Loucy (cell line): Measurements from ENCODE around the gene ETFA.

ENCODE experiments used
- H2AFZ ChIP-seq: fragments of 200-600 bp; sonication (generic); 2 replicates; pipeline ENCODE4 v1.6.0; 2016; ENCODE audit warnings: antibody characterized with exemption, mild to moderate bottlenecking, low read length, moderate library complexity
- H3F3A ChIP-seq: fragments of 200-600 bp; 2 replicates; pipeline ENCODE4 v1.6.0; 2016; ENCODE audit warnings: antibody characterized with exemption, low read depth, mild to moderate bottlenecking
- H3K27me3 ChIP-seq: fragments of 200-600 bp; sonication (generic); 2 replicates; pipeline ENCODE4 v1.6.1; 2014; ENCODE audit warnings: low read length, mild to moderate bottlenecking; ENCODE audit not compliant: insufficient read depth, poor library complexity, severe bottlenecking
- H3K36me3 ChIP-seq: fragments of 200-600 bp; sonication (generic); 2 replicates; pipeline ENCODE4 v1.6.1; 2016; ENCODE audit warnings: low read length; ENCODE audit not compliant: insufficient read depth
- H3K4me1 ChIP-seq: fragments of 200-600 bp; sonication (generic); 2 replicates; pipeline ENCODE4 v1.5.1; 2014; ENCODE audit warnings: low read length, mild to moderate bottlenecking; ENCODE audit not compliant: insufficient read depth, poor library complexity, severe bottlenecking
- H3K4me2 ChIP-seq: fragments of 200-600 bp; sonication (generic); 2 replicates; pipeline ENCODE4 v1.6.0; 2014; ENCODE audit warnings: antibody characterized with exemption, low read length, low read depth, mild to moderate bottlenecking; ENCODE audit not compliant: poor library complexity, severe bottlenecking
- H3K4me3 ChIP-seq: fragments of 200-600 bp; sonication (generic); 2 replicates; pipeline ENCODE4 v1.5.1; 2014; ENCODE audit warnings: low read length, mild to moderate bottlenecking, mixed read lengths; ENCODE audit not compliant: poor library complexity, severe bottlenecking
- H3K79me2 ChIP-seq: fragments of 200-600 bp; sonication (generic); 2 replicates; pipeline ENCODE4 v1.6.1; 2014; ENCODE audit warnings: low read length; ENCODE audit not compliant: insufficient read depth
- H3K9ac ChIP-seq: fragments of 200-600 bp; sonication (generic); 2 replicates; pipeline ENCODE4 v1.6.0; 2014; ENCODE audit warnings: mild to moderate bottlenecking, low read depth, low read length, moderate library complexity; ENCODE audit not compliant: poor library complexity, severe bottlenecking
- H3K9me2 ChIP-seq: fragments of 200-600 bp; sonication (generic); replicated peaks from 2 replicates; pipeline ENCODE4 v1.6.1; 2016; ENCODE audit warnings: low read depth, low read length, mixed read lengths
- H3K9me3 ChIP-seq: fragments of 200-600 bp; sonication (generic); 2 replicates; pipeline ENCODE4 v1.6.1; 2014; ENCODE audit warnings: mild to moderate bottlenecking, antibody characterized with exemption, low read length, low read depth; ENCODE audit not compliant: insufficient read depth
- H4K20me1 ChIP-seq: fragments of 200-600 bp; sonication (generic); 2 replicates; pipeline ENCODE4 v1.6.0; 2014; ENCODE audit warnings: antibody characterized with exemption, low read length, mild to moderate bottlenecking; ENCODE audit not compliant: insufficient read depth, poor library complexity, severe bottlenecking
- EZH2phosphoT487 ChIP-seq: fragments of 200-600 bp; IDR thresholded peaks from 2 replicates; pipeline ENCODE4 v1.6.1; 2018; ENCODE audit warnings: antibody characterized with exemption, mild to moderate bottlenecking, moderate library complexity, borderline replicate concordance
- TF ChIP-seq, protein P1 (sequence below): fragments of 200-600 bp; sonication (generic); conservative IDR thresholded peaks from 2 replicates; pipeline ENCODE4 v1.5.1; 2014; ENCODE audit warnings: mild to moderate bottlenecking, antibody characterized with exemption, low read length

ETFA gene

DNA sequence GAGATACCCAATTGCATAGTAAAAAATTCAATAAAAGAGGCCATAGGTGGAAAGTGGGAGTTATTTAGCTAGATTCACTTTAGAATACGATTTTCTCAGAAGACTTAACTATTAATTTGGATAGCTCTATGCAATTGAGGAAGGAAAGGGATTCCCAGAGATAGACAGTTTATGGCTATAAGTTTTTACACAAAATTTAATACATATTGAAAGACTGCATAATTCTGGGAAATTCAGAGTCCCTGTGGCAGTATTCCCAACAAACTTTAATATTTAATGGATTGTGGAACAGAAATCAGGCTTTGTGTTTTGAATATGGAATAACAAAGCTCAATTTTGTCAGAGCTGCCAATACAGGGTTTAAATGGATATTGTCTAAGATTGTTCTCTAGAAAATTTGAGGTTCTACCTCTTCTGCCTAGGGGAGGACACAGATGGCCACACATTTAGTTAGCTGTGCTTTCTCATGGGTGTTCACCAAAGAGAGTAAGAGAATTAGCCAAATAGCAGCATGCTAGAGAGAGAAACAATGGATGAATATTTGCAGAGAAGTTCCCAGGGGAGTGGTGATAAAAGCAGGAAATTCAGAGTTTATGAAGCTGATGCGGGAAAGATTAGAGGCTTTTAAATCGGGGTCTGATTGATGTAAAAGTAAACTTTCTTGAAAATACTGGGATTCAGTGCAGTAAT lies 33.8 kb upstream of the ETFA start:
- no peak overlapping the region for H3K4me2 ChIP-seq

DNA sequence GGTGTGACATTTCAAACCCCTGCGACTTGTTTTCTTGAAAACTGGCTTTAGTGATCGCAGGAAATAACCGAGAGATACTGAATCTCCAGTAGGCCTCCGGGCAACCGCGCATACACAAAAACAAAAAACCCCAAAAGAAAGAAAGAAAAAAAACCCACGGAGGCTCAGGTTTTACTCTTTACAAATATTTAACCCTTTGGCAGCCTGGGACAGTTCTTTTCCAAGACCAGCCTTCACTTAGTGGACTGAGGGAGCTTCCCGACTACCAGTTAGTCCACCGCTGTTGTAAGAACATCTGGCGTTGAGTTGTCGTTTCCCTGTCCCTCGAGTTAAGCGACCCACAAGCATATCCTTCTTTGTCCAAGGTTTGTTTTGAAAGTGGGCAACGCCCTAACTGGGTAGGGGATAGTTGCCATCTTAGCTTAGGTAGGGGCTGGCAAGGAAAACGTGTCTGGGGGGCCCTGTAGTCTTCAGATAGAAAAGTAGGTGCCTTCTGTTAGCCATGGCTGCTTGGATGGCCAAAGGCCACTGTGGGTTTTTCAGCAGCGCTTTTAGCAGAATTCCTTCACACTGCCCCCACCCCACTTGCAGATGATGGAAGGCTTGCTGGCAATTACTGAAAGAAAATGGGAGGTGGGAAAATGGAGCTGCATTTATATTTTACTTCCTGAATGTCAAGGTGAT lies 32.2 kb upstream of the ETFA start:
- H3K4me1 ChIP-seq, result no peaks in the 10 kb centered on the region
- no peak overlapping the region for H3K9ac ChIP-seq
- H2AFZ ChIP-seq, result no peak overlapping the region
- H3K9me2 ChIP-seq, result no peaks in the 10 kb centered on the region
- TF ChIP-seq, protein P1, sequence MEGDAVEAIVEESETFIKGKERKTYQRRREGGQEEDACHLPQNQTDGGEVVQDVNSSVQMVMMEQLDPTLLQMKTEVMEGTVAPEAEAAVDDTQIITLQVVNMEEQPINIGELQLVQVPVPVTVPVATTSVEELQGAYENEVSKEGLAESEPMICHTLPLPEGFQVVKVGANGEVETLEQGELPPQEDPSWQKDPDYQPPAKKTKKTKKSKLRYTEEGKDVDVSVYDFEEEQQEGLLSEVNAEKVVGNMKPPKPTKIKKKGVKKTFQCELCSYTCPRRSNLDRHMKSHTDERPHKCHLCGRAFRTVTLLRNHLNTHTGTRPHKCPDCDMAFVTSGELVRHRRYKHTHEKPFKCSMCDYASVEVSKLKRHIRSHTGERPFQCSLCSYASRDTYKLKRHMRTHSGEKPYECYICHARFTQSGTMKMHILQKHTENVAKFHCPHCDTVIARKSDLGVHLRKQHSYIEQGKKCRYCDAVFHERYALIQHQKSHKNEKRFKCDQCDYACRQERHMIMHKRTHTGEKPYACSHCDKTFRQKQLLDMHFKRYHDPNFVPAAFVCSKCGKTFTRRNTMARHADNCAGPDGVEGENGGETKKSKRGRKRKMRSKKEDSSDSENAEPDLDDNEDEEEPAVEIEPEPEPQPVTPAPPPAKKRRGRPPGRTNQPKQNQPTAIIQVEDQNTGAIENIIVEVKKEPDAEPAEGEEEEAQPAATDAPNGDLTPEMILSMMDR, result no peak
- H3K4me2 ChIP-seq, result no peak overlapping the region
- H3F3A ChIP-seq, result no peaks in the 10 kb centered on the region
- H4K20me1 ChIP-seq, result no peaks in the 10 kb centered on the region
- H3K36me3 ChIP-seq, result 0 out of 2 replicates have a peak, but pooled peaks cover 4% of the 10 kb centered on the region
- no peaks in the 10 kb centered on the region for H3K27me3 ChIP-seq
- H3K79me2 ChIP-seq, result no peaks in the 10 kb centered on the region
- no peaks in the 10 kb centered on the region for H3K9me3 ChIP-seq
- no peak overlapping the region for H3K4me3 ChIP-seq

More for the DNA sequence above, 33.8 kb upstream of the ETFA start:
- Histone ChIP-seq H3K9me2 (no peaks in the 10 kb centered on the region), H3K4me3 (no peak overlapping the region), H3K27me3 (no peaks in the 10 kb centered on the region), H3K4me1 (no peaks in the 10 kb centered on the region), H3F3A (no peaks in the 10 kb centered on the region), H3K79me2 (no peaks in the 10 kb centered on the region), H4K20me1 (no peaks in the 10 kb centered on the region), H3K36me3 (0 out of 2 replicates have a peak, but pooled peaks cover 4% of the 10 kb centered on the region), H2AFZ (no peak overlapping the region), H3K9ac (no peak overlapping the region), H3K9me3 (no peaks in the 10 kb centered on the region)
- TF ChIP-seq EZH2phosphoT487, result no peak

DNA sequence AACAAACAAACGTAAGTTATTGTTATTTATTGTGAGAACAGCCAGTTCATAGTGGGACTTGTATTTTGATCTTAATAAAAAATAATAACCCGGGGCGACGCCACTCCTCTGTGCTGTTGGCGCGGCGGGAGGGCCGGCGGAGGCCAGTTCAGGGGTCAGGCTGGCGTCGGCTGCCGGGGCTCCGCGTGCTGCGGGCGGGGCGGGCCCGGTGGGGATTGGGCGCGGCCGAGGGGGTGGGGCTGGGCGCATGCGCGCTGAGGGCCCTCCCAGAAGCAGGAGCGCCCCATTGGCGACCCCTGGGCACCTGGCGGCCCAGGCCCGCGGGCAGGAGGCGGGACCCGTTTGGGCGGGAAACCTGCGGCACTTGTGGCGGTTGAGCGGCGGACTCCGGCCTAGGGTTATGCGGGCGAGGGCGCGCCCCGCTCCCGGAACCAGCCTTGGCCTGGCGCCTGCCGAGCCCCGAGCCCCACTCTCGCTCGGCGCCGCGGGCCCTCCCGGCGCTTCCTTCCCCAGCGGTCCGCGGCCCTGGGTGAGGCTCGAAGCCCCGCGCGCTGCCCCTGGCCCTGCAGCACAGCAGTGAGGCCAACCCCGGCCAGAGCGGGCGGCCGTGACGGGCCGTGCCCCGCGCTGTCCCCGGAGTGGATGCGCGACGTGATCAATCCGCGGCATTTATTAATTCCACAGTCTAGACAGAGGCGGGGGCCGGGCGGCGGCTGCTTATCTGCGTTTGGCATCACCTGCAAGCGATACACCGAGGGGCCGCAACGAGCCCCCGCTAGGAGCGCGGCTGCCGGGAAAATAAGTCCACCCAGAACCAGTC lies 31.3 kb upstream of the ETFA start:
- Histone ChIP-seq H2AFZ (no peak overlapping the region), H3K27me3 (no peaks in the 10 kb centered on the region), H4K20me1 (no peaks in the 10 kb centered on the region), H3F3A (no peaks in the 10 kb centered on the region), H3K79me2 (no peaks in the 10 kb centered on the region), H3K9me2 (no peaks in the 10 kb centered on the region), H3K4me1 (no peaks in the 10 kb centered on the region), H3K4me3 (no peak overlapping the region), H3K36me3 (no peaks in the 10 kb centered on the region), H3K9ac (no peak overlapping the region), H3K4me2 (no peak overlapping the region), H3K9me3 (no peaks in the 10 kb centered on the region)
- no peak for TF ChIP-seq EZH2phosphoT487
- TF ChIP-seq, protein P1, result no peak
